Right lobe of liver (tissue), 4 donors: ENCODE results near the gene AKAP13.

Experiments
- POLR2A ChIP-seq: fragments of 450-650 bp; IDR thresholded peaks from one replicate; pipeline ENCODE4 v1.6.1; 2017; ENCODE audit warnings: antibody characterized with exemption, mild to moderate bottlenecking
- TF ChIP-seq, protein P1 (sequence below), 4 donors: fragments of 200-600 bp in 3 of 4; fragments of 450-650 bp in 1 of 4; IDR thresholded peaks; one replicate each; pipeline versions ENCODE4 v1.5.1 to v1.8.0; 2016 to 2022; ENCODE audit warnings: antibody characterized with exemption in 4 of 4, mild to moderate bottlenecking in 2 of 4
- donor health status: DM: no; HTN: no; CAD: no.
- donor health status: DM: no; HTN: no; CAD: no.
- donor health status: DM: no; HTN: yes; CAD: no.

DNA sequence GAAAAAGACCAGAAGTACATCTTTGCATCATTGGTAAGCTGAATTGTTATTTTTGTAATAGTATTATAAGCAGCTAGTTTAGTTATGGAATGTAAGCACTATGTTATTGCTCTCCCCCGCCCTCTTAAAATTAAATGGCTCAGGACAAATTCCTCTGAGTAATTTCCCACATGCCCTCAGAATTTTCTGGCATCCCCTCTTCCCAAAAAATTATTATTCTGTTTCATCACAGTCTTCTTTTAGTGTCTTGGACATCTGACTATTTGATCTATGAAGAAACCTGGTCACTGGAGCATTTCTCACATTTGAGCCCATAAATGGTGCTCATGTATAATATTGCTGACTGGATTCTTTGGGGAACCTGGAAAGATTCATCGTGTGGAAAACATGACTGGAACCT lies 346.1 kb downstream of the AKAP13 start:
- no peak for TF ChIP-seq POLR2A
- TF ChIP-seq, protein P1, sequence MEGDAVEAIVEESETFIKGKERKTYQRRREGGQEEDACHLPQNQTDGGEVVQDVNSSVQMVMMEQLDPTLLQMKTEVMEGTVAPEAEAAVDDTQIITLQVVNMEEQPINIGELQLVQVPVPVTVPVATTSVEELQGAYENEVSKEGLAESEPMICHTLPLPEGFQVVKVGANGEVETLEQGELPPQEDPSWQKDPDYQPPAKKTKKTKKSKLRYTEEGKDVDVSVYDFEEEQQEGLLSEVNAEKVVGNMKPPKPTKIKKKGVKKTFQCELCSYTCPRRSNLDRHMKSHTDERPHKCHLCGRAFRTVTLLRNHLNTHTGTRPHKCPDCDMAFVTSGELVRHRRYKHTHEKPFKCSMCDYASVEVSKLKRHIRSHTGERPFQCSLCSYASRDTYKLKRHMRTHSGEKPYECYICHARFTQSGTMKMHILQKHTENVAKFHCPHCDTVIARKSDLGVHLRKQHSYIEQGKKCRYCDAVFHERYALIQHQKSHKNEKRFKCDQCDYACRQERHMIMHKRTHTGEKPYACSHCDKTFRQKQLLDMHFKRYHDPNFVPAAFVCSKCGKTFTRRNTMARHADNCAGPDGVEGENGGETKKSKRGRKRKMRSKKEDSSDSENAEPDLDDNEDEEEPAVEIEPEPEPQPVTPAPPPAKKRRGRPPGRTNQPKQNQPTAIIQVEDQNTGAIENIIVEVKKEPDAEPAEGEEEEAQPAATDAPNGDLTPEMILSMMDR (IDR thresholded peaks at IDR 0.05), result no peak
